GM19193 (cell line): ENCODE results near the gene UBXN10.

ENCODE experiments used
- POLR2A ChIP-seq: IDR thresholded peaks from 4 replicates; pipeline ENCODE4 v1.6.1; 2011; ENCODE audit not compliant: insufficient read depth, insufficient read length; ENCODE audit errors: extremely low read depth

UBXN10 gene

GRCh38 chr1:20148571-20149500 is 37.1 kb upstream of the UBXN10 start:
- no peak for TF ChIP-seq POLR2A

GRCh38 chr1:20149601-20150325 is 36.1 kb upstream of the UBXN10 start:
- TF ChIP-seq POLR2A: no peak

- no peak for TF ChIP-seq POLR2A
Observed at GRCh38 chr1:20150326-20150705, 35.6 kb upstream of the UBXN10 start.

- no peak for TF ChIP-seq POLR2A
Observed at GRCh38 chr1:20150969-20151368, 34.9 kb upstream of the UBXN10 start.

- TF ChIP-seq POLR2A: no peak
Observed at GRCh38 chr1:20151906-20152598, 33.8 kb upstream of the UBXN10 start.

GRCh38 chr1:20152599-20152930 is 33.3 kb upstream of the UBXN10 start:
- TF ChIP-seq POLR2A: no peak

GRCh38 chr1:20153000-20153418 is 32.9 kb upstream of the UBXN10 start:
- no peak for TF ChIP-seq POLR2A

GRCh38 chr1:20154301-20154831 is 31.5 kb upstream of the UBXN10 start:
- no peak for TF ChIP-seq POLR2A

- TF ChIP-seq POLR2A: no peak
Observed at GRCh38 chr1:20158358-20159070, 27.4 kb upstream of the UBXN10 start.

- no peak for TF ChIP-seq POLR2A
Observed at GRCh38 chr1:20160034-20160433, 25.9 kb upstream of the UBXN10 start.

GRCh38 chr1:20164694-20165202 is 21.1 kb upstream of the UBXN10 start:
- TF ChIP-seq POLR2A: no peak

GRCh38 chr1:20165522-20165951 is 20.4 kb upstream of the UBXN10 start:
- no peak for TF ChIP-seq POLR2A

GRCh38 chr1:20166051-20166450 is 19.8 kb upstream of the UBXN10 start:
- TF ChIP-seq POLR2A: no peak

- TF ChIP-seq POLR2A: no peak
Observed at GRCh38 chr1:20167126-20167525, 18.8 kb upstream of the UBXN10 start.
